Activated CD8-positive, alpha-beta memory T cell treated with anti-CD3 and anti-CD28 coated beads, Interleukin-2, amount 50 U/mL, for 24 hours (primary cell): ENCODE data around the gene LRCH1.

Experiments used
- DNase-seq: peaks from one replicate; pipeline ENCODE4 v3.0.0-alpha.2; 2020; ENCODE audit errors: extremely low read depth

LRCH1 gene

GRCh38 chr13:46535825-46536224 is 17.1 kb upstream of the LRCH1 start:
- DNase-seq, result no peak

GRCh38 chr13:46536341-46536740 is 16.6 kb upstream of the LRCH1 start:
- no peak for DNase-seq

GRCh38 chr13:46539231-46539630 is 13.7 kb upstream of the LRCH1 start:
- DNase-seq, result no peak

- DNase-seq, result no peak
These were observed 11.8 kb upstream of the LRCH1 start for GRCh38 chr13:46541210-46541609.

GRCh38 chr13:46542833-46543232 is 10.1 kb upstream of the LRCH1 start:
- no peak for DNase-seq

- DNase-seq, result no peak
These were observed 9.7 kb upstream of the LRCH1 start for GRCh38 chr13:46543287-46543686.

- no peak for DNase-seq
These were observed 8.8 kb upstream of the LRCH1 start for GRCh38 chr13:46544208-46544607.

GRCh38 chr13:46544811-46545210 is 8.2 kb upstream of the LRCH1 start:
- DNase-seq, result no peak

- no peak for DNase-seq
These were observed 6.7 kb upstream of the LRCH1 start for GRCh38 chr13:46546084-46546768.

GRCh38 chr13:46550822-46551221 is 2.1 kb upstream of the LRCH1 start:
- no peak for DNase-seq

- no peak for DNase-seq
These were observed 1.3 kb upstream of the LRCH1 start for GRCh38 chr13:46551410-46552302.

- no peak for DNase-seq
These were observed 677 bp upstream of the LRCH1 start for GRCh38 chr13:46552303-46552682.

GRCh38 chr13:46553521-46553885 is 533 bp downstream of the LRCH1 start:
- DNase-seq, result no peak

- DNase-seq, result no peak
These were observed 1.2 kb downstream of the LRCH1 start for GRCh38 chr13:46553886-46554858.

GRCh38 chr13:46554951-46555350 is 2.0 kb downstream of the LRCH1 start:
- DNase-seq, result no peak

GRCh38 chr13:46555722-46556417 is 2.9 kb downstream of the LRCH1 start:
- no peak for DNase-seq

- no peak for DNase-seq
These were observed 3.4 kb downstream of the LRCH1 start for GRCh38 chr13:46556418-46556779.

- no peak for DNase-seq
These were observed 6.4 kb downstream of the LRCH1 start for GRCh38 chr13:46559272-46559805.

GRCh38 chr13:46560778-46561177 is 7.8 kb downstream of the LRCH1 start:
- no peak for DNase-seq

- DNase-seq, result no peak
These were observed 8.3 kb downstream of the LRCH1 start for GRCh38 chr13:46561286-46561685.

GRCh38 chr13:46561691-46562090 is 8.7 kb downstream of the LRCH1 start:
- DNase-seq, result no peak
